Right ventricle myocardium superior (tissue), 1 donor: ENCODE data around the gene RAB22A. TPM values are rescaled to one million over a fixed set of nuclear protein-coding genes. Genes with fewer than 3 reads are reported as not detected.
"Not testable (repeated sequence)": the region's sequence is repeated elsewhere in the genome, so short reads cannot be mapped to it uniquely, and the experiment has no call there.

Experiments used
- ATAC-seq: fragments of 200-7000 bp; cut with Tn5 transposase; one replicate; pipeline ENCODE4 v1.9.1; 2020; ENCODE audit warnings: mild to moderate bottlenecking; ENCODE audit not compliant: poor library complexity
- DNase-seq: peaks from one replicate; pipeline ENCODE4 v3.0.0-alpha.2; 2020
- intact Hi-C: fragments of 100-400 bp; cut with DNase I; formaldehyde crosslinking; loops from one replicate; pipeline ENCODE4 v1.11.2; 2022
- total RNA-seq: library from RNA; stranded (reverse); fragmentation: NEBNext Ultra II Directional; extraction: Animal tissue kit (Norgen Biotek cat#: 25700); gene quantifications from one replicate; pipeline ENCODE4 v1.2.1, GENCODE V29; 2021
- donor health status: DM: no; HTN: yes; CAD: no; lungs with severe emphysema.

The RAB22A gene
- total RNA-seq, 1 donor from 2014 or later = 5.8 TPM

DNA sequence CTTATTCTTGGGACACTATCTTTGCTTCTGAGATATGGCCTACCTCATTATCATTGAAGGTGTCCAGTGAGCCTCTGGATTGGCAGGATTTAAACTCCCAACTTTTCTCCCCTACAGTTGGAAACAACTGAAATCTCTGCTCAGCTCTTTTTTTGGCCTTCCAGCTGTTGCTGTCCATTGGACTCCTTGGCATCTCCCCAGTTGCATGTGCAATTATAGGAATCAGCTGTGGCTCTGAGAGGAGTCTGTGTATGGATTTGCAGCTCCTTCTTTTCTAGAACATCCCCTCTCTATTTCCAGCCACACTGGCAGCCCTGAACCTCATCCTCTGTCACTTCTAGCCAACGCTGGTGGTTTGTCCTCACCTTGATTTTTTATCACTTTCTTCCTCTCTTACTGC is 21.2 kb downstream of the RAB22A start:
- no peak for DNase-seq
- intact Hi-C loops = no loop called here

DNA sequence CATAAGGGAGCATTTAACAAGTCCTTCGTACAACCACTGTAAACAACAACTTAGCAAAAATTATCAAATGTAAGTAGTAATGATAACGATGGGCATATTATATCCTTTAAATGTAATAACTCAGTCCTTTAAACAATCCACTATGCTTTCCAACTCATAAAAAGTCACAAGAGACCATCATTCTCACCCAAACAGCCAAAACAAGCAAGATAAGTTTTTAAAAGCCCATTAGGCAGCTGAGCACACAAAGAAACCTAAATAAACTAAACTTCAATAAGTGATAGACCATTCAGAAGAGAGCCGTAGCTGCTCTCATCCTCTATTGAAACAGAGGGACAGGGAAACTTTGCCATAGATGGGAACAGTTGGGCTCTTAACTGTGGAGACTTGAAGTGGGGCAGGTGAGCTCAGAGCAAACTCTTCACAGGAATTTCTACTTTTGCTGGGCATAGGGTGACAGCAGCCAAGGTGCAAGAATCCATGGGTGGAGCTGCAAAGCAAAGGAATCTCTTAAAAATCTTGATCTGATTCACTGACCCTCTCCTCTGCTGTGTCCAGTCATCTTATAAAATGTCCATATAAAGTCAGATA is 22.5 kb downstream of the RAB22A start:
- intact Hi-C loops = no loop called here
- ATAC-seq = no peak
- DNase-seq = no peak

More for the DNA sequence above, 21.2 kb downstream of the RAB22A start:
- peak; percentile 56 for ATAC-seq

DNA sequence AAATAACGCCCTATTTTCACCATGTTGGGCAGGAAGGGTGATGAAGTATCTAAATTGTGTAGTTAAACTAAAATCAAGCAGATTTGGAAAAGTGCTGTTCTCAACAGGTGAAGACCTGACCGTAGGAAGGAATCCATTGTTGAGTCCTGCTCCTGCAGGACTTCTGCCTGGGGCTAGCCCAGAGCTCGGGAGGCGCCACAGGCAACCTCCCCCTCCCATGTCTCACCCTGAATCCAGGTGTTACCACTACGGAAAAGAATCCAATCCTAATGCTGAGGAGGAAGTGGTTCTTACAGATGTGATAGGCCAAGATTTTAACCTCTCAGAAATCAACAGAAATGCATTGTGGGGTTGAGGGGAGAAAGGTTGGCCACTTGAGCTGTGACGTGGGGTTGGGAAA is 30.2 kb downstream of the RAB22A start:
- intact Hi-C loops = no loop called here
- no peak for ATAC-seq

DNA sequence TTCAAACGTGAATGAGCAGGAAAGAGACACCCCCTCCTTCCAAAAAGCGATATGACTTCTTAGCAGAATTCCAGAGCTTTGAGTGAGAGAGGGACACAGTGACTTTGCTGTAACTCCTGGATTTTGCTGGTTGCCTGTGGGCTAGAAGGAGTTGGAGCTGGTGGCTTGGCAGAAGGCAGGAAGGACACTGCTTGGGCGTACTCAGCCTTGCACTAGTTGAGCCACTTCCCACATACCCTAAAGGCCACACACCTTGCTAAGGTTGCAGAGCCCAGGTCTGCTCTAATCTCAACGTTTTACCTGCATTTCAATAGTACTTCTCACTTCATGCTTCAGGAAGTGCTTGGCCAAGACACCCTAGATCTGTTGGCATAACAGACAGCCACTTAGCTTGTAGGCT is 30.6 kb downstream of the RAB22A start:
- ATAC-seq (no peak), DNase-seq (no peak)
- intact Hi-C loops = no loop called here

More for the DNA sequence above, 30.2 kb downstream of the RAB22A start:
- no peak for DNase-seq

DNA sequence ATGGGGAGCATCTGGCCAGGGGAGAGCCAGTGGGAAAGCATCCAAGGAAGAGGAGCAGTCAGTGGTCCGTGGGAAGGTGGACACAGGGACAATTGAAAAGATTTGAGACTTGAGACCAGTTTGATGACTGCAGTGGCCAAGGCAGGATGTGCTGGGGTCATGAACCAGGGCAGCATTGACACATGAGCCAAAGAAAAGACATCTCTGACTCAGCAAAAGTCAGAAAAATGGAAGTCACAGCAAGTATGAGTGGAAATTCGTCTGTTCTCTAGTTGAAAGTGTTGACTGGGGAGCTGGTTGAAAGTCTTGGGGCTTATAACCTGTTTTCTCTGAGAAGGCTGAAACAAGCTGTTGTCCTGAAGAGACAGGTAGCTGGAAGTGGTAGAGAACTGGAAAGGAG is 31.3 kb downstream of the RAB22A start:
- intact Hi-C loops = no loop called here
- ATAC-seq = no peak
- DNase-seq = no peak

DNA sequence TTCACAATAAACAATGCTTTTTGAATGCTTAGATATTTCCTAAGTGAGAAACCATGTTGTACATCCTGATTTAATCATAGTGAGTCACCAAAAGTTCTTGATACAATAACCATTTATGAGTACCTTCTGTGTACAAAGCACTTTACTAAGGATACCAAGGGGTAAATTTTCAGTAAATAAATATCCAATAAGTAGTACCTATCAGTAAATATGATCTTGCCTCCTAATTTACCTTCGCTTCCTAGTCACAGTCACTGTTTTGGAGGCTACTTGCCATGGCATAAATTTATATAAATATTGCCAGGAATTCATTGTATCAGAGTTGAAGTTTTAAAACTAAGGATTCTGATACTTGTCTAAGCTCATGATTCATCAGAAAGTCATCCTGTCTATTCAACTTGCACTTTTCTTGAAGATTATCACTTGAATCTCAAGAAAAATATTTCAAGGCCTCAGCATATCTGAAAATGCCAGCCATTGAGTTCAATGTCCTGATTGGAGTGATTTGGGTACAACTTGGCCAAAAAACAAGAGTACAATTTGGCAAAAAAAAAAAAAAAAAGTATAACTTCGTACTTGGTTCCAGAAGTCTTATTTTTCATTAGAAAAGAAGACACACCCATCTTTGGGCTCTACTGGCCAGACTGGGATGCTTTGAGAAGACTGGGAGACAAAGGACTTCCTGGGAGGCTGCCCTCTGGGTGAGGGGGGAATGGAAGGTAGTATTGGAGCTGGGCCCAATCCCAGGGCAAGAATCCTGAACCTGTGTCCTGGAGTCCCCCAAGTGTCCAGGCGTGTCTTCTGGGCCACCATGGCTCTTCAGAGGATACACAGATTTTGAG is 32.8 kb downstream of the RAB22A start:
- DNase-seq = no peak
- ATAC-seq = no peak
- intact Hi-C loops = no loop called here

- DNase-seq (no peak), ATAC-seq (no peak)
- intact Hi-C loops = no loop called here
Observed at GRCh38 chr20:58344741-58345140, 35.2 kb downstream of the RAB22A start.

- intact Hi-C loops = no loop called here
- ATAC-seq = no peak
- DNase-seq = no peak
Observed at GRCh38 chr20:58349570-58349969, 40.1 kb downstream of the RAB22A start.

- intact Hi-C loops = no loop called here
- DNase-seq = no peak
- no peak for ATAC-seq
Observed at GRCh38 chr20:58352468-58352867, 43.0 kb downstream of the RAB22A start.

DNA sequence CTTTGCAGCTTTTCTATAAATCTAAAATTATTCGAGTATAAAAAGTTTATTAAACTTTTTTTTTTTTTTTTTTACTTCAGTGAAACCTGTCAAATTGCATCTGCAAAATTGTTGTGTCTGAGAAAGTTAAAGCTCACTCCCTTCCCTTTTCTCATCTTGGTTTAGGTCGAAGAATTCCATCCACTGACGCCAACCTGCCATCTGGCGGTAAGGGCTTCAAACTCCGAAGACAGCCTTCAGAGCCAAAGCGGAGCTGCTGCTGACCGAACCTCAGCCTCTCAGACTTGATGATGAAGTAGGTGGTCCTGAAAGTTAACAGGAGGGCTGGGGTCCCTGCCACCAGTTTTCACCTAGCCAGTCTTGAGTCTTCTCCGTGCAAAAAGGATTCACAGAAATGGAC is 49.9 kb downstream of the RAB22A start:
- intact Hi-C loops = no loop called here
- ATAC-seq (no peak), DNase-seq (no peak)

DNA sequence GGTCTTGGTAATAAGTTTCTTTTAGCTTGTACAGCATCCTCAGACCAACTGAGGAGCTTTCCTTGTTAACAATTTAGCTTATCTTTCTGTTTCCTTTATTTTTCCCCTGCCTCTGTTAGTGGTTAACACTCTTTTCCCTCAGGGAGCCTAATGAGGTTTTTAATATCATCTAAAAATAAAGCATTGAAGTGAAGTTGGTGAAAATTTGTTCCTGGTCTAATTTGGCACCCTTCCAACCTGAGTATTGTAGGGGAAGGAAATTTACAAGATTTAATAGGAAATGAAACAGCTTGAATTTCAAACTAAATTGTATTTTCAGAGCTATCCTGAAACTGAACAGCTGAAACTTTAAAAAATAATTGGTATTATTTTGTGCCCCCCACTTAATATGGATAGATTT is 51.4 kb downstream of the RAB22A start:
- intact Hi-C loops = no loop called here
- ATAC-seq = no peak
- DNase-seq = no peak

GRCh38 chr20:58361481-58362205 is 52.1 kb downstream of the RAB22A start:
- DNase-seq = no peak
- intact Hi-C loops = no loop called here
- peak; percentile 51 for ATAC-seq

GRCh38 chr20:58362206-58362516 is 52.6 kb downstream of the RAB22A start:
- intact Hi-C loops = no loop called here
- ATAC-seq (no peak), DNase-seq (no peak)

DNA sequence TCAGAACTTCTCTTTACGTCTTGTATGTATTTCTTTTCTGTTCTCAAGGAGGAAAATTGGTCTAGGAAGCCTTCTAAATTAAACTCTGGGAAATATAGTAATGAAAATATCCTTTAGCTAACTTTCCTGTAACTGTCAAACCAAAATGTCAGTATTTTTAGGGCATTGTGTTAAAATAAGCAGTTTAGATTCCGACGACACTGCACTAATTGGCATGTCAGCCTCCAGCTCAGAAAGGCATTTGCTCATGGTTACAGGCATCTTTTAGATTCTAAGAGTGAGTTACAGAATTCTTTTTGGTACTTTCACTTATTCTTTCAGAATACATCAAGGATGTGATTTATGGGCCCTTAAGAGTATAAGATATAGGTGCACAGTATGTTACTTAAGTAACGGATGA is 53.5 kb downstream of the RAB22A start:
- DNase-seq (no peak), ATAC-seq (no peak)
- intact Hi-C loops = no loop called here

DNA sequence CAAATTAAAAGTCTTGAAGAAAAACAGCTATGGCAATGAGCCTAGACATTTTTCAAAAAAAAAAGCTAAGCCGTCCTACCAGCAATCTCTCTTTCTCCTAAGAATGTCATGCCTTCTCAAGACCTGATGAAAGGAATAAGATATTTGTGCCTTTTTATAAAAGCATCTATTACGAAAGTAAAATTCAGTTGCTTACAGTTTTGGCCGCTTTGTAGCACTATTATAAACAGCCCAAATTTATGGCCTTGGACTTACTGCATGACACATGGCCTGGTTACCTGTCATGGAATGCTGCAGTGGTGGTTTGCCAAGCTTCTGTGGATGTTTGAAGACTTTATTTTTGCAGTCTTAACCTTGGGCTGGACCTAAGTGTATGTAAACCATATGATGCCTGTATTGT is 57.4 kb downstream of the RAB22A start:
- ATAC-seq (no peak), DNase-seq (no peak)
- intact Hi-C loops = no loop called here

GRCh38 chr20:58372806-58373205 is 63.3 kb downstream of the RAB22A start:
- DNase-seq (no peak), ATAC-seq (no peak)
- intact Hi-C loops = no loop called here

DNA sequence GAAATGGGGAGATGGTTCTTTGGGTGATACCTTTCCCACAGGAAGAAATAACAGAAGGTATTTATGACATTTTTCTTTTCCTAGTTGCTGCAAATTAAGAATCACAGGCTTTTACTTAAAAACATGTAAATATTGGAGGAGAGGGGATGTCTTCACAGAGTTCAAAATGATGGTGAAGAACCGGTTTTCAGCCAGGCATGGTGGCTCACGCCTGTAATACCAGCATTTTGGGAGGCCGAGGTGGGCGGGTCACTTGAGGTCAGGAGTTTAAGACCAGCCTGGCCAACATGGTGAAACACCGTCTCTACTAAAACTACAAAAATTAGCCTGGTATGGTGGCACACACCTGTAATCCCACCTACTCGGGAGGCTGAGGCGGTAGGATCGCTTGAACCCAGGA is 63.8 kb downstream of the RAB22A start:
- intact Hi-C loops, ATAC-seq, DNase-seq: not testable (repeated sequence)

DNA sequence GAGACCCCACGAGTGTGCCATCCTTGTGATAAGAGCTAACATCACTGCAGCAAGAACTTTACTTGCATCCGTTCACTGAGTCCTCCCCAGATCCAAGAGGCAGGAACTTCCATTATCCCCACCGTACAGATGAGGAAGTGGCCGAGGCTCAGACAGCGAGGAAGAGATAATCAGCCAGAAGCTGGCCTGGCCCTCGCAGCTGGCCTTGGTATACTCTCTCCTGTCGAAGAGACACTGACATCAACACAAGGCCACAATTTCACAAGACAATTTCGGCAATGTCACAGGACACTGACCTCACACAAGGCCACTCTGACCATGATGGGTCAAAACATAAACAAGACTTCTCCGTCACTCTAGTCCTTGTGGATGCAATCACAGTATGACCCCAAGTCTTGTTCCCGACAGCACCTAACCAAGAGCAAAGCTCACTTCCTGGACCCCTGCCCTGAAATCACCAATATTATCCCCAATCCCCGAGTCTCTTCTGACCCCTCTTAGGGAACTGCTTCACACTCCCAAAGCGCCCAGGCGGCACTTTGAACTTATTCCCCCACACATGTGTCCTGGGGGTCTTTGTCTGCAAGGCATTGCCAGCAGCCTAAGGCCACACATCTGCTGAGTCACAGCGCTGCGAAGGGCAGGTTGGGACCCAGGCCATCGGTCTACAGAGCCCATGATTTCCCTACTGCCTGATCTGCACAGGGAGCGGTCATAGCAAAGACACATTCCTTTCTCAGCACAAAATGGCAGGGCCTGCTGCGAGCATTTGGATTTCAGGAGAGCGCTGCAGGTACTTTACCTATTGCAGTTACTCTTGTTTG is 64.7 kb downstream of the RAB22A start:
- intact Hi-C loops = no loop called here
- no peak for ATAC-seq
- DNase-seq = no peak
